Mammary epithelial cell (primary cell): ENCODE results near the gene MRPL43.

Experiments used
- EZH2 ChIP-seq: IDR thresholded peaks from 2 replicates; pipeline ENCODE4 v1.6.1; 2012; ENCODE audit warnings: low read length, inconsistent platforms, borderline replicate concordance
- TF ChIP-seq, protein P1 (sequence below), 2 donors: IDR thresholded peaks in 1 of 2; conservative IDR thresholded peaks in 1 of 2; 2 replicates each; pipeline ENCODE4 v1.5.1; 2011 to 2012; ENCODE audit warnings: inconsistent platforms in 2 of 2, low read length in 2 of 2, mild to moderate bottlenecking in 2 of 2, control low read depth in 1 of 2, low read depth in 1 of 2; ENCODE audit not compliant: insufficient read depth in 1 of 2; ENCODE audit errors: extremely low read depth in 1 of 2

DNA sequence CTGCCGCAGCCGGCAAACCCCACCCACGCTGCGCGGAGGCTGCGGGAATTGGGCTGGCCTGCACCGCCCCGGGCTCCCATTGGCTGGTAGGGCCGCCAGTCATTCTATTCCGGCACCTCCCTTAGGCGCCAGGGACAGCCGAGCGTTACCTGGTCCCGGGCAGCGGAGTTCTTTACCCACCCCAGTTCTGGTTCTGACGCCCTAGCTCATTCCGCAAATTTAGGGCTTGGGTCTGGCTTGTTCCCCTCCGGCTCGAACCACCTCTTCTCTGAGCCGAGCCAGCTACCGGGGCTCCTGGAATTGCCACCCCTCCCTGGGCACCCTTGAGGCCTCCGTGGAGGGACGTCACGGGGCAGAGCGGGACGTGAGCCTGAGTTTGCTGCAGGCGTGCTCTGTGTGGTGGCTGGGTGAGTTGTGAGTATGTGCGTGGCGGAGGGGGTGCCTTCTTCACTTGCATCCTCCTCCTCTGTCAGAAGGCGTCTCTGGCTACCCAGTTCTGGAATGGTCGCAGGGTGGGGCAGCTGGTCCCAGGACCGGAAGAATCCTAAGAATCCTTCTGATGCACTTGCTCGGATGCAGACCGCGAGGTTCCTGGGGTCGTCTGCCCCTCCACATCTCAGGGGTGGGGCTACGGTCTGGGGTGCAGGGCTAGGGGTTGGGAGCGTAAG lies 44.0 kb upstream of the MRPL43 start, which contains the start of the genes PDZD7 and SFXN3:
- TF ChIP-seq, protein P1, sequence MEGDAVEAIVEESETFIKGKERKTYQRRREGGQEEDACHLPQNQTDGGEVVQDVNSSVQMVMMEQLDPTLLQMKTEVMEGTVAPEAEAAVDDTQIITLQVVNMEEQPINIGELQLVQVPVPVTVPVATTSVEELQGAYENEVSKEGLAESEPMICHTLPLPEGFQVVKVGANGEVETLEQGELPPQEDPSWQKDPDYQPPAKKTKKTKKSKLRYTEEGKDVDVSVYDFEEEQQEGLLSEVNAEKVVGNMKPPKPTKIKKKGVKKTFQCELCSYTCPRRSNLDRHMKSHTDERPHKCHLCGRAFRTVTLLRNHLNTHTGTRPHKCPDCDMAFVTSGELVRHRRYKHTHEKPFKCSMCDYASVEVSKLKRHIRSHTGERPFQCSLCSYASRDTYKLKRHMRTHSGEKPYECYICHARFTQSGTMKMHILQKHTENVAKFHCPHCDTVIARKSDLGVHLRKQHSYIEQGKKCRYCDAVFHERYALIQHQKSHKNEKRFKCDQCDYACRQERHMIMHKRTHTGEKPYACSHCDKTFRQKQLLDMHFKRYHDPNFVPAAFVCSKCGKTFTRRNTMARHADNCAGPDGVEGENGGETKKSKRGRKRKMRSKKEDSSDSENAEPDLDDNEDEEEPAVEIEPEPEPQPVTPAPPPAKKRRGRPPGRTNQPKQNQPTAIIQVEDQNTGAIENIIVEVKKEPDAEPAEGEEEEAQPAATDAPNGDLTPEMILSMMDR (conservative IDR thresholded peaks at IDR 0.05 in 1 of 2, IDR thresholded peaks at IDR 0.05 in 1 of 2; ENCODE audit: extremely low read depth in 1 of 2, insufficient read depth in 1 of 2, low read depth in 1 of 2, low read length in 2 of 2): no peak
- no peak for TF ChIP-seq EZH2
